HCT116 (cell line): ENCODE results near the gene PKD2L1.

Source experiments
- CTCF ChIP-seq, 3 experiments: fragments of 200-600 bp in 1 of 3; sonication (generic) in 1 of 3; IDR thresholded peaks in 2 of 3; conservative IDR thresholded peaks in 1 of 3; 2 replicates each; pipeline ENCODE4 v1.5.1; 2012 to 2017; ENCODE audit warnings: low read depth in 2 of 3, low read length in 2 of 3, antibody characterized with exemption in 1 of 3, borderline replicate concordance in 1 of 3, control low read depth in 1 of 3, mild to moderate bottlenecking in 1 of 3, mixed read lengths in 1 of 3, mixed run types in 1 of 3, moderate library complexity in 1 of 3; ENCODE audit not compliant: insufficient read depth in 1 of 3
- EZH2 ChIP-seq: fragments of 200-600 bp; sonication (generic); IDR thresholded peaks from 2 replicates; pipeline ENCODE4 v1.6.1; 2017; ENCODE audit warnings: antibody characterized with exemption, mixed run types
- EZH2phosphoT487 ChIP-seq: fragments of 200-600 bp; IDR thresholded peaks from 2 replicates; pipeline ENCODE4 v1.6.1; 2018; ENCODE audit warnings: antibody characterized with exemption, borderline replicate concordance
- POLR2A ChIP-seq: IDR thresholded peaks from 2 replicates; pipeline ENCODE4 v1.7.0; 2011; ENCODE audit warnings: borderline replicate concordance; ENCODE audit not compliant: insufficient read depth, insufficient read length; ENCODE audit errors: extremely low read depth
- POLR2AphosphoS5 ChIP-seq: IDR thresholded peaks from 2 replicates; pipeline ENCODE4 v1.6.1; 2011; ENCODE audit warnings: mild to moderate bottlenecking, low read depth, low read length, moderate library complexity
- REST ChIP-seq: IDR thresholded peaks from 2 replicates; pipeline ENCODE4 v1.6.1; 2012; ENCODE audit warnings: low read depth
- SIN3A ChIP-seq: IDR thresholded peaks from 2 replicates; pipeline ENCODE4 v1.6.1; 2012; ENCODE audit warnings: low read depth
- SP1 ChIP-seq: IDR thresholded peaks from 2 replicates; pipeline ENCODE4 v1.6.1; 2012; ENCODE audit warnings: low read depth
- SRF ChIP-seq: IDR thresholded peaks from 2 replicates; pipeline ENCODE4 v1.6.1; 2012; ENCODE audit warnings: low read depth
- TCF7L2 ChIP-seq: IDR thresholded peaks from 2 replicates; pipeline ENCODE4 v1.7.0; 2011; ENCODE audit warnings: borderline replicate concordance, inconsistent platforms; ENCODE audit not compliant: insufficient read depth, insufficient read length; ENCODE audit errors: extremely low read depth
- YY1 ChIP-seq: IDR thresholded peaks from 2 replicates; pipeline ENCODE4 v1.6.1; 2011; ENCODE audit warnings: low read length, low read depth, moderate library complexity, mild to moderate bottlenecking; ENCODE audit not compliant: insufficient replicate concordance; ENCODE audit errors: extremely low read depth
- ZFX ChIP-seq: fragments of 450-650 bp; IDR thresholded peaks from 2 replicates; pipeline ENCODE4 v1.6.1; 2017
- TF ChIP-seq, protein P1 (sequence below): IDR thresholded peaks from 2 replicates; pipeline ENCODE4 v1.6.1; 2011; ENCODE audit warnings: mild to moderate bottlenecking, low read length, moderate library complexity; ENCODE audit not compliant: insufficient replicate concordance; ENCODE audit errors: extremely low read depth
- TF ChIP-seq, protein P2 (sequence below): IDR thresholded peaks from 2 replicates; pipeline ENCODE4 v1.6.1; 2012

GRCh38 chr10:100265821-100266485 lies 64.1 kb downstream of the PKD2L1 start:
- TF ChIP-seq, protein P1, sequence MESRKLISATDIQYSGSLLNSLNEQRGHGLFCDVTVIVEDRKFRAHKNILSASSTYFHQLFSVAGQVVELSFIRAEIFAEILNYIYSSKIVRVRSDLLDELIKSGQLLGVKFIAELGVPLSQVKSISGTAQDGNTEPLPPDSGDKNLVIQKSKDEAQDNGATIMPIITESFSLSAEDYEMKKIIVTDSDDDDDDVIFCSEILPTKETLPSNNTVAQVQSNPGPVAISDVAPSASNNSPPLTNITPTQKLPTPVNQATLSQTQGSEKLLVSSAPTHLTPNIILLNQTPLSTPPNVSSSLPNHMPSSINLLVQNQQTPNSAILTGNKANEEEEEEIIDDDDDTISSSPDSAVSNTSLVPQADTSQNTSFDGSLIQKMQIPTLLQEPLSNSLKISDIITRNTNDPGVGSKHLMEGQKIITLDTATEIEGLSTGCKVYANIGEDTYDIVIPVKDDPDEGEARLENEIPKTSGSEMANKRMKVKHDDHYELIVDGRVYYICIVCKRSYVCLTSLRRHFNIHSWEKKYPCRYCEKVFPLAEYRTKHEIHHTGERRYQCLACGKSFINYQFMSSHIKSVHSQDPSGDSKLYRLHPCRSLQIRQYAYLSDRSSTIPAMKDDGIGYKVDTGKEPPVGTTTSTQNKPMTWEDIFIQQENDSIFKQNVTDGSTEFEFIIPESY: no peak
- no peak for TF ChIP-seq CTCF (IDR thresholded peaks at IDR 0.05 in 2 of 3, conservative IDR thresholded peaks at IDR 0.05 in 1 of 3; ENCODE audit: borderline replicate concordance in 1 of 3, insufficient read depth in 1 of 3, low read depth in 2 of 3, low read length in 2 of 3)
- no peak for TF ChIP-seq SRF
- TF ChIP-seq EZH2: no peak
- TF ChIP-seq POLR2AphosphoS5: no peak
- TF ChIP-seq POLR2A: no peak
- TF ChIP-seq, protein P2, sequence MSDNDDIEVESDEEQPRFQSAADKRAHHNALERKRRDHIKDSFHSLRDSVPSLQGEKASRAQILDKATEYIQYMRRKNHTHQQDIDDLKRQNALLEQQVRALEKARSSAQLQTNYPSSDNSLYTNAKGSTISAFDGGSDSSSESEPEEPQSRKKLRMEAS: no peak
- no peak for TF ChIP-seq SP1
- no peak for TF ChIP-seq EZH2phosphoT487
- no peak for TF ChIP-seq REST
- TF ChIP-seq SIN3A: no peak
- TF ChIP-seq ZFX: no peak
- no peak for TF ChIP-seq TCF7L2
- TF ChIP-seq YY1: no peak
